B cell (primary cell): ENCODE results near the gene CACNA2D4. TPM values are rescaled to one million over a fixed set of nuclear protein-coding genes. Genes with fewer than 3 reads are reported as not detected.

ENCODE experiments used
- ATAC-seq: fragments of 200-7000 bp; cut with Tn5 transposase; one replicate; pipeline ENCODE4 v1.10.0; 2021; ENCODE audit warnings: low read depth, mild to moderate bottlenecking, moderate number of reproducible peaks, moderate library complexity
- CTCF ChIA-PET: fragments of 350-600 bp; sonication (Branson Sonifier 250); formaldehyde crosslinking; loops from one replicate; lab custom pipeline; 2021; ENCODE audit warnings: antibody characterized with exemption, inconsistent platforms; lab: Charles Lee
- POLR2A ChIA-PET: fragments of 350-600 bp; sonication (Branson Sonifier 250); formaldehyde crosslinking; loops from one replicate; lab custom pipeline; 2021; ENCODE audit warnings: antibody characterized with exemption; lab: Charles Lee
- DNase-seq: peaks from one replicate; pipeline ENCODE4 v3.0.0; 2013
- H2AFZ ChIP-seq: 2 replicates; pipeline ENCODE4 v1.6.1; 2012; ENCODE audit warnings: mild to moderate bottlenecking, low read depth, low read length; ENCODE audit not compliant: insufficient read depth, poor library complexity, severe bottlenecking
- H3K27ac ChIP-seq, 2 donors: 1 replicate in 1 of 2; 2 replicates in 1 of 2; pipeline ENCODE4 v1.5.1; 2012 to 2013; ENCODE audit warnings: low read length in 2 of 2, mild to moderate bottlenecking in 2 of 2, moderate library complexity in 1 of 2
- H3K27me3 ChIP-seq, 4 experiments: fragments of 200-600 bp in 1 of 4; sonication (generic) in 1 of 4; replicated peaks in 1 of 4; 1 replicate in 2 of 4; 2 replicates in 2 of 4; pipeline versions ENCODE4 v1.6.1 to v1.7.0; 2013 to 2016; ENCODE audit warnings: low read length in 3 of 4, mild to moderate bottlenecking in 2 of 4, mixed read lengths in 1 of 4, moderate library complexity in 1 of 4; ENCODE audit not compliant: insufficient read depth in 4 of 4, control insufficient read depth in 3 of 4; ENCODE audit errors: control extremely low read depth in 1 of 4
- H3K36me3 ChIP-seq, 2 experiments: replicated peaks in 1 of 2; 1 replicate in 1 of 2; 2 replicates in 1 of 2; pipeline versions ENCODE4 v1.6.1 to v1.7.1; 2013; ENCODE audit warnings: low read length in 1 of 2; ENCODE audit not compliant: insufficient read depth in 2 of 2, control insufficient read depth in 1 of 2; ENCODE audit errors: control extremely low read depth in 1 of 2, extremely low read depth in 1 of 2
- H3K4me1 ChIP-seq, 2 donors: fragments of 200-600 bp in 1 of 2; sonication (generic) in 1 of 2; 1 replicate in 1 of 2; 2 replicates in 1 of 2; pipeline versions ENCODE4 v1.5.1 to v1.6.1; 2013 to 2017; ENCODE audit warnings: low read length in 2 of 2; ENCODE audit not compliant: control insufficient read depth in 2 of 2, insufficient read depth in 2 of 2
- H3K4me2 ChIP-seq: replicated peaks from 2 replicates; pipeline ENCODE3; 2012; ENCODE audit warnings: mild to moderate bottlenecking, low read depth, low read length; ENCODE audit not compliant: poor library complexity, severe bottlenecking
- H3K4me3 ChIP-seq, 5 experiments: fragments of 200-600 bp in 1 of 5; sonication (generic) in 1 of 5; 1 replicate in 3 of 5; 2 replicates in 2 of 5; pipeline versions ENCODE4 v1.5.1 to v1.7.0; 2011 to 2016; ENCODE audit warnings: low read length in 4 of 5, mild to moderate bottlenecking in 4 of 5, low read depth in 2 of 5, control low read depth in 1 of 5, moderate library complexity in 1 of 5; ENCODE audit not compliant: insufficient read depth in 1 of 5; ENCODE audit errors: control extremely low read depth in 1 of 5, extremely low read depth in 1 of 5
- H3K79me2 ChIP-seq: fragments of 200-600 bp; sonication (generic); one replicate; pipeline ENCODE4 v1.6.0; 2016; ENCODE audit warnings: low read length; ENCODE audit not compliant: control insufficient read depth, insufficient read depth
- H3K9ac ChIP-seq: fragments of 200-600 bp; sonication (generic); 2 replicates; pipeline ENCODE4 v1.6.1; 2017; ENCODE audit warnings: mild to moderate bottlenecking, low read length, moderate library complexity
- H3K9me3 ChIP-seq, 3 donors: one replicate each; pipeline versions ENCODE4 v1.6.1 to v1.7.1; 2013; ENCODE audit warnings: low read length in 2 of 3; ENCODE audit not compliant: control insufficient read depth in 2 of 3, insufficient read depth in 1 of 3; ENCODE audit errors: control extremely low read depth in 1 of 3
- H4K20me1 ChIP-seq: 2 replicates; pipeline ENCODE4 v1.6.0; 2012; ENCODE audit warnings: mild to moderate bottlenecking, low read length; ENCODE audit not compliant: insufficient read depth, control insufficient read depth, poor library complexity, severe bottlenecking
- H3K27ac Mint-ChIP-seq: one replicate; pipeline ENCODE4 v1.8.0; 2021; ENCODE audit warnings: mixed read lengths
- H3K27me3 Mint-ChIP-seq: one replicate; pipeline ENCODE4 v1.8.0; 2021; ENCODE audit warnings: mixed read lengths
- H3K4me1 Mint-ChIP-seq: one replicate; pipeline ENCODE4 v1.8.0; 2021; ENCODE audit warnings: mixed read lengths
- H3K4me3 Mint-ChIP-seq: one replicate; pipeline ENCODE4 v1.8.0; 2021; ENCODE audit warnings: mixed read lengths
- H3K9me3 Mint-ChIP-seq: one replicate; pipeline ENCODE4 v1.8.0; 2022; ENCODE audit warnings: mixed read lengths; ENCODE audit not compliant: insufficient read depth
- EZH2 ChIP-seq: IDR thresholded peaks from 2 replicates; pipeline ENCODE4 v1.6.1; 2012; ENCODE audit warnings: borderline replicate concordance, low read depth, mild to moderate bottlenecking, moderate library complexity, low read length; ENCODE audit not compliant: insufficient read depth, poor library complexity, severe bottlenecking
- WGBS: methylation state at CpG from one replicate; pipeline ENCODE4 v1.1.5; 2013; ENCODE audit warnings: missing lambda C conversion rate; ENCODE audit not compliant: insufficient coverage; 5-methylcytosine and 5-hydroxymethylcytosine counted together
- intact Hi-C: fragments of 100-400 bp; cut with micrococcal nuclease; formaldehyde crosslinking; loops from one replicate; pipeline ENCODE4 v1.10.0; 2022
- polyA plus RNA-seq: library from polyadenylated mRNA; depleted of rRNA; stranded (reverse); fragments of >200 nt; gene quantifications from 2 replicates; pipeline ENCODE4 v1.2.3, GENCODE V29; 2012
- total RNA-seq, 2 donors: library from RNA; stranded (reverse); fragments of 120-200 nt in 1 of 2; gene quantifications; 1 replicate in 1 of 2; 2 replicates in 1 of 2; pipeline versions ENCODE4 v1.2.3 to v1.2.4, GENCODE V29; 2013 to 2022
- TF ChIP-seq, protein P1 (sequence below): fragments of 200-600 bp; IDR thresholded peaks from one replicate; pipeline ENCODE4 v1.8.0; 2022; ENCODE audit warnings: antibody characterized with exemption, mild to moderate bottlenecking

CACNA2D4 gene
- total and polyA plus RNA-seq, 2 donors (not counting 1 experiment from before 2014, with no cell fraction given) = 6.0 to 7.4 TPM

DNA sequence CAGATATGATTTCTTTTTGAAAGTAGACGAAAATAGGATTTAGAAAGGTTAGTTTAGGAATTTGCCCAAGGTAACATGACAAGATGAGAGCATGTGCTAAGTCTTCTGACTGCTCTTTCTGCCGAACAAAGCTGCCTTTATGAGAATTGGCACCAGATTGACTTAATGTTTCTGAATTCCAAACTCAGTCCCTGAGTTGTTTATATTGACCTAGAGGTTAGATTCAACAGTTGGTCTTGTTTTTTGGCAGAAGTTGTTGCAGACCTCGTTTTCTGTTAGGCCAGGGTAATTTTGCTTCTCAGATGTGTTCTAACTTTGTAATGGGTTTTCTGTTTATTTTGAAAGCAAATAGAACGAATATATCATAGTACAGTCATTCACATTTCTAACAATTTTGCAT, 159.6 kb downstream of the CACNA2D4 start:
- Histone ChIP-seq H2AFZ (no peak overlapping the region), H3K9ac (no peak overlapping the region), H4K20me1 (no peaks in the 10 kb centered on the region), H3K4me3 (no peak overlapping the region), H3K27me3 (no peaks in the 10 kb centered on the region), H3K27ac (no peak overlapping the region), H3K9me3 (no peaks in the 10 kb centered on the region), H3K4me1 (no peaks in the 10 kb centered on the region), H3K36me3 (peaks cover 0 to 26% of the 10 kb centered on the region in 2 experiments), H3K79me2 (peaks cover 36% of the 10 kb centered on the region), H3K4me2 (no peak overlapping the region)
- ATAC-seq = no peak
- WGBS = 100% methylated on average over 2 of the region's 4 CpGs
- no peak for DNase-seq
- POLR2A ChIA-PET = no interaction called here
- intact Hi-C loops = no loop called here
- H3K4me3 Mint-ChIP-seq = no peak overlapping the region
- no peaks in the 10 kb centered on the region for H3K9me3 Mint-ChIP-seq
- no peaks in the 10 kb centered on the region for H3K27me3 Mint-ChIP-seq
- no peak for TF ChIP-seq EZH2
- TF ChIP-seq, protein P1, sequence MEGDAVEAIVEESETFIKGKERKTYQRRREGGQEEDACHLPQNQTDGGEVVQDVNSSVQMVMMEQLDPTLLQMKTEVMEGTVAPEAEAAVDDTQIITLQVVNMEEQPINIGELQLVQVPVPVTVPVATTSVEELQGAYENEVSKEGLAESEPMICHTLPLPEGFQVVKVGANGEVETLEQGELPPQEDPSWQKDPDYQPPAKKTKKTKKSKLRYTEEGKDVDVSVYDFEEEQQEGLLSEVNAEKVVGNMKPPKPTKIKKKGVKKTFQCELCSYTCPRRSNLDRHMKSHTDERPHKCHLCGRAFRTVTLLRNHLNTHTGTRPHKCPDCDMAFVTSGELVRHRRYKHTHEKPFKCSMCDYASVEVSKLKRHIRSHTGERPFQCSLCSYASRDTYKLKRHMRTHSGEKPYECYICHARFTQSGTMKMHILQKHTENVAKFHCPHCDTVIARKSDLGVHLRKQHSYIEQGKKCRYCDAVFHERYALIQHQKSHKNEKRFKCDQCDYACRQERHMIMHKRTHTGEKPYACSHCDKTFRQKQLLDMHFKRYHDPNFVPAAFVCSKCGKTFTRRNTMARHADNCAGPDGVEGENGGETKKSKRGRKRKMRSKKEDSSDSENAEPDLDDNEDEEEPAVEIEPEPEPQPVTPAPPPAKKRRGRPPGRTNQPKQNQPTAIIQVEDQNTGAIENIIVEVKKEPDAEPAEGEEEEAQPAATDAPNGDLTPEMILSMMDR = no peak
- CTCF ChIA-PET = no interaction called here
- H3K27ac Mint-ChIP-seq = no peak overlapping the region
- no peaks in the 10 kb centered on the region for H3K4me1 Mint-ChIP-seq

DNA sequence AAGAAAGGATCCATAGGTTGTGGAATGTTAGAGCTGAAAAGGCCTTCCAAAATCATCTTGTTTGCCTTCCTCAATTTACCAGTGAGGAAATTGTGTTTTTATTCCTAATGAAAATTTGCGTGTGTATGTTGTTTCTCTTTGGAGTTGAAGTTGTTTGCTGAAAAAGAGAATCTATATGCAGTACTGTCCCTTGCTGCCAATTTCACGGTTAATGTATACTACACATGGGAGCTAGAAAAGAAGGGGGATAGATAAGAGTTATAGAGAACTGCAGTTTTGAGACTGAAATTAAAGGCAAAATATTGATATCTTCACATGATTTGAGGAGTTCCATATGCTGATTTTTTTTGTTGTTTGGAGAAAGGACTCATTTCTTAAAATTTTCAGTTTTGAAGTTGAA, 160.1 kb downstream of the CACNA2D4 start:
- Histone ChIP-seq H3K4me2 (no peak overlapping the region), H3K4me1 (no peaks in the 10 kb centered on the region), H3K9ac (no peak overlapping the region), H3K79me2 (peaks cover 37% of the 10 kb centered on the region), H3K36me3 (peaks cover 0 to 26% of the 10 kb centered on the region in 2 experiments), H3K9me3 (no peaks in the 10 kb centered on the region), H2AFZ (no peak overlapping the region), H3K27ac (no peak overlapping the region), H3K27me3 (no peaks in the 10 kb centered on the region), H3K4me3 (no peak overlapping the region), H4K20me1 (no peaks in the 10 kb centered on the region)
- ChIA-PET POLR2A (no interaction called here), CTCF (no interaction called here)
- Mint-ChIP-seq H3K4me3 (no peak overlapping the region), H3K27me3 (no peaks in the 10 kb centered on the region), H3K9me3 (no peaks in the 10 kb centered on the region), H3K27ac (no peak overlapping the region), H3K4me1 (no peaks in the 10 kb centered on the region)
- TF ChIP-seq, protein P1 = no peak
- TF ChIP-seq EZH2 = no peak
- ATAC-seq (no peak), DNase-seq (no peak)
- WGBS = 100% methylated on average over 2 of the region's 2 CpGs
- intact Hi-C loops = no loop called here
